Myocyte (in vitro differentiated cells): Measurements from ENCODE around the gene ZBTB7C. TPM values are rescaled to one million over a fixed set of nuclear protein-coding genes. Genes with fewer than 3 reads are reported as not detected.

Experiments
- DNase-seq: peaks from one replicate; pipeline ENCODE4 v3.0.0-alpha.2; 2012; ENCODE audit warnings: low read depth
- total RNA-seq: library from RNA; depleted of rRNA; stranded (reverse); fragments of >200 nt; gene quantifications from 2 replicates; pipeline ENCODE4 v1.2.3, GENCODE V29; 2014

Gene ZBTB7C
- total RNA-seq, 1 donor from 2014 or later, result 16.4 TPM

DNA sequence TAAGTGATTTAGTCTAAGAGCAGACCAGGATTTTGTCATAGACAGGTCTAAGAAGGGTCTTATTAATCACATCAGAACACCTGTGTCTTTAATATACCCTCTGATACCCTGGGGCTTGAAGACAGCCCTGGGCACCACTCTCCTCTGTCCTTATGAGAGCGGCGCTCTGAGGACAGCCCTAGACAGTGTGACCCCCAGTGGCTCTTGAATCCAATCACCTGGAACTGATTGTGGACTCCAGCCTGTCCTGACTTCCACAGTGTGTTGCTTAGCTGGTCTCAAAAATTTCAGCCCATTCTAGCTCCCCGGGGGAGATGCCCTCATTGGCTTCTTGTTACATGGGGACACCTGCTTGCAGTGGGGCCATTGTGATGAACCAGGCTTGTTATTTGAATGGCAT, 282.9 kb downstream of the ZBTB7C start:
- DNase-seq, result no peak

GRCh38 chr18:48125724-48126123, 283.5 kb downstream of the ZBTB7C start:
- no peak for DNase-seq

DNA sequence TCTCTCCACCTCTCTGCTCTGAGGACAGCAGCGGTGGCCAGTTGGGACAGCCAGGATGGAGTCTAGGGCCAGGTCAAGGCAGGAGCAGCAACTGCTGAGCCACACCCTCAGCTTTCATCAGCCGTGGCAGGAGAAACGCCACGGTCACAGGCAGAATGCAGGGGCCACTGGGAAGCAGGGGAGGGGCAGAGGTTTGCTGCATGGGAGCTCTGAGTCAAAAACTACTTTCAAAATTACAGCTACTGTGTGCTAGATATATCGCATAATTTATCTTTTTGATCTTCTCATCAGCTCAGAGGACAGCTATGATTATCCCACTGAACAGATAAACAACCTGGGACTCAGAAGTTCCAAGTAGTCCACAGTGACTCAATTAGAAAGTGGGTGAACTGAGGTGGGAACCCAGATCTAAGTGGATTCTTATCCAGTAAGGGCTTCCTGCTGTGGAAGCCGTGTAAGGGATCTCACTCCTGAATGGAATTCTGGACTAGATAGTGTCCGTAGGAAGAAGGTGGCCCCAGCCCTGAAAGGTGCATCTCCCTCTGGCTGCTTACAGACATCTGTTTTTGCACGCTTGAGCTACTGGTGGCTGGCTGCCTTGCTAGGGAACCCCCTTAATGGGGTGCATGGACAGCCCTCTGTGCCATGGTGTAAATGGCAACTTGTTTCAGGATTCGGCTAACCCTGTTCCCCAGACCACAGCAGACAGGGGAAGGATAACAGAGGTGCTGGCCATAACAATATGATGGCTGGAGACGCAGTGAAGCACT, 284.1 kb downstream of the ZBTB7C start:
- no peak for DNase-seq

DNA sequence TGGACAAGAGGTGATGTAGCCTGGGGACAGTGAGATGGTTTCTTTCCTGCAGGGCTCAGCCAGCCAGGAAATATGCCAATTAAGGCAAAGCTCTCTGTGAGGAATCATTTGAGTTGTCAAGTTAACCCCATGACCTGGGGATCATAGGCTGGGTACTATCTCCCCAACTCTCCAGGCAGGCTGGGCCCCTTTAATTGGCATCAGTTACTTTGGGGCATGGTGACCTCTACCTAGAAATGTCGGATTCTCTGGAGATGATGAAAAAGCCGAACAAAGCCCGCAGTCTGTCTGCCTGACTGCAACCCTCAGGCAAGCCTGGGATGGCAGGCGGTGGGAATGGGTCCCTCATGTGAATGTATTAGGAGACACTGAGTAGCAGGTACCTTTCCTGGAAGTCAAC, 285.2 kb downstream of the ZBTB7C start:
- DNase-seq, result no peak

DNA sequence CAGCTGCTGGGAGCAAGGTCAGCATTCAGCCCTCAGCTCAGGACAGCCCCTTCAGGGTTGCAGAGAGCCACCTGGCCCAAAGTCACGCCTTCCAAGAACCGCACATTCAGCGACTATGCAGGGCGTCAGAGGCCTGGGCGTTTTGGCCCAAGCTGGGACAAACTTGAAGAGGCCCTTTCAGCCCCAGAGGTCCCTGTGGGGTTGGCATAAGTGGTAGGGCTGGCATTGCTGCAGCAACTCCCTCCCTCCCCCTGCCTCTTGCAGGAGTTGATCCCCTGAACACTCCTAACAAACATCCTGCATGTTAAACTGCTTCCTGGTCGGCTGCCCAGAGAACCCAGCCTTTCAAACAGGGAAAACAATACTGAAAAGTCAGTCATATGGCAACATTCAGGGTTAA, 285.9 kb downstream of the ZBTB7C start:
- DNase-seq, result no peak

- no peak for DNase-seq
Observed at GRCh38 chr18:48122816-48123215, 286.4 kb downstream of the ZBTB7C start.

GRCh38 chr18:48122376-48122775, 286.8 kb downstream of the ZBTB7C start:
- DNase-seq, result no peak

DNA sequence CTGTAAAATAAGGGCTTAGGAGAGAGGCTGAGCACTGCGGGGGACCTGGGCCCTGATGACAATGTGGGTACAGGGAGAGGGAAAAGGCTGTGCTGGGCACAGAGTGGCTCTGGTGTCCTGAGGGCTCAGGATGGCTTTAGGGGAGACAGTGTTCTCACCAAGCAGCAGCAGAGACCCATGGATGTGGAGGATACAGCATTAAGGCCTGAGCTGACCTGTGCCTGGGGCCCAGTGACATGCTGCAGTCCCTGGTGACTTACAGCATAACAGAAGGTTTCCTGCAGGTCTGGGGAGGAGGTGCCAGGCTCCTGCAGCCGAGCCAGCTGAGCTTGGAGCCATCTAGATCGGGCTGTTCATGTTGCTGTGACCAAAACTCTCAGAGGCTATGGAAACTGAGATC, 287.4 kb downstream of the ZBTB7C start:
- DNase-seq, result no peak

- DNase-seq, result no peak
Observed at GRCh38 chr18:48119204-48119603, 290.0 kb downstream of the ZBTB7C start.

DNA sequence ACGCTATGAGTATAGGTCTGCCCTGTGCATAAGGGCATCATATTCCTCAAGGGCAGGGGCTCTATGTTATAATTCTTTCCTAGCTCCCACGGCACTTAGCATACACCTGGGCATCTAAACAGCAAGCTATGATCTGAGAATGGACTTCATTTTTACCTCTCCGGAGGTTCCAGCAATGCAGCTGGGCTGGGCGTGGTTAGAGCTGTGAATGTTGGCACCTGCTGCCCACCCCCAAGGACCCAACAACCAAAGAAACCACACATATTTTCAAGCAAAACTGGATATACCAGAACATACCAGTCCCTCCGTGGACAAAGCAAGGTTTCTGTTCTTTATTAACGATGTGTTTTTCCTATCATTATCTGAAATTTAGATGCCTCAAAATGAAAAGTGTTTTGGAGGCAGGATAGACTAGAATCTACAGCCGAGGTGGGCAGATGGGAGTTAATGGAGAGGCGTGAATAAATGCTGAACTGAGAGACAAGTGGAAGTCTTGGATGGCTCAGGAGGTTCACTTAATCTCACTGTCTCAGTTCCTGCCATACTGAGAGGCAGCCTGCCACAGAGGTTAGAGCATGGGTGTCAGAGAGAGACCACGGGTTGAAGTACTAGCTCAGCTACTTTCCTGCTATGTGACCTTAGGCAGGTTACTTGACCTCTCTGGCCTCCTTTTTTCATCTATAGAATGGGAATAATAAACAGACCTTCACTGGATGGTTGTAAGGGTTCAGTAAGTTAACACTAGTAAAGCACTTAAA, 292.1 kb downstream of the ZBTB7C start:
- no peak for DNase-seq

GRCh38 chr18:48116017-48116416, 293.2 kb downstream of the ZBTB7C start:
- no peak for DNase-seq

DNA sequence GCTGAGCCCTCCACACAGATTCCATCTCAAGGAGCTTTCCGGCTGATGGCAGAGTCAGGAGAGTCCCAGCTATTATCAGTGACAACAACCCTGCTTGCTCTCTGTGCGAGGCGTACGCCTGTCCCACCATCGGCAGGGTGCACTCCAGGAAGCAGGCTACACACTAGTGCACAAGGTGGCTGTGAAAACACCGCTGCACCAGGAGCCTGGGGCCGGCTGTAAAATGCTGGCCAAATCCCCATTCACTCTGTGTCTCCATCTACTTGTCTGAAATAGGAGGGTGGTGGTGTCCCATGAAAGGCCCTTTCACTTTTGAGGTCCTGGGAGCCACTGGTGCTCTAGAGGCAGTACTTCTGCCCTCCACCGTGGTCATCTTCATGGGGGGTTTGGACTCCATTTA, 295.5 kb downstream of the ZBTB7C start:
- no peak for DNase-seq

DNA sequence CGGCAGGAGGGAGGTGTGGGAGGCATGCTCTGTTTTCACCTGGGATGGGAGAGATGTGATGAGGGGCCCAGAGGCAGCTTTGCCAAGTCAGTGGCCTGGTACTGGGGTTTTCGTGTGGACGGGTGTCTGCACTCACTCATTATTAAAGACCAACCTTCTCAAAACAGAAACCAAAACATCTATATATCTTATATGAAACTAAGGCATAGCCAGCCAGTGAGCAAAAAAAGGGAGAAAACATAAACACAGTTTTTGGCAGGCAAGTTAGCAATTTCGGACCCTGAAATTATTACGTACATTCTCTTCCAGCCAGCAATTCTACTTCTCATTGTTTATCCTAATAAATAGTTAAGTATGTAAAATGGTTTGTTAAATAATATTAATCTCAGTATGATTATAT, 297.6 kb downstream of the ZBTB7C start:
- no peak for DNase-seq

DNA sequence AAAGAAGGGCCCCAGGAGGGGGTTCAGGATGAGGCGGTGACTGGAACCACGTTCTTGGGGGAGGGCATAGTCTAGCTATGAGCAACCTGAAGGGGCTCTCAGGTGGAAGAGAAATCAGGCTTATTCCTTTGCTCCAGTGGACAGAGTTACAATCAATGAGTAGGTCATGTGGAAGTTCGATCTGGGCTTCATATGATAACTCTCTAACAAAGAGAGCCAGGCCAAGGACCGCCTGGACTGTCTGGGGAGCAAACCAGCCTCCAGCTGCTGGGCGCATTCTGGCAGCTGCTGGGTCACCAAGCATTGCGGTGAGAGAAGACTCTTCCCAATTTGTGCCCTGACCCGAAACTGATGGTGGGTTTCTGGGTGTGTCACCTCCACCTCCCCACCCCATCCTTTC, 298.4 kb downstream of the ZBTB7C start:
- peak; percentile 11 for DNase-seq

DNA sequence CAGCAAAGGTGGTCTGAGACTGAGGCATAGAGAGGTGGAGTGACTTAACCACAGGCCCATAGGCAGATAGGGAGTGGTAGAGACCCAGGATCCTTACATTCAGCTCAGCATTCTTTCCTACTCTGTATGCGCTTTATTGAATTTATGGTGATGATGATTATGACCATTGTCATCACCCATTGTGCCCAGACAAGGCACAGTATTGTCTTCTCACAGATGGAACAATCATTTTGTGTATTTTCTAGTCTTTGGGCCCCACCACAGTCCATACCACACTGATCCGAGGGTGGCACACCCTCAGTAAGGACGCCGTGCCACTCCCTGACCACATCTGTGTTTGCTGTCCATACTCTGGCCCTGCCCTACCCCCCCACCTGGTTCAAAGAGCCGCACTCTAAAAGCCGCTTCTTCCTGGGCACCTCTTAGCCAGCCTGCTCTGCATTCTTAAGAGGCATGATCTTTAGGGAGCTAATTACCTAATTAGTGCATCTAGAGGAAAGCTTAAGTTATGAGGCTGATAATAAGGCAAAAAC, 299.2 kb downstream of the ZBTB7C start:
- no peak for DNase-seq

DNA sequence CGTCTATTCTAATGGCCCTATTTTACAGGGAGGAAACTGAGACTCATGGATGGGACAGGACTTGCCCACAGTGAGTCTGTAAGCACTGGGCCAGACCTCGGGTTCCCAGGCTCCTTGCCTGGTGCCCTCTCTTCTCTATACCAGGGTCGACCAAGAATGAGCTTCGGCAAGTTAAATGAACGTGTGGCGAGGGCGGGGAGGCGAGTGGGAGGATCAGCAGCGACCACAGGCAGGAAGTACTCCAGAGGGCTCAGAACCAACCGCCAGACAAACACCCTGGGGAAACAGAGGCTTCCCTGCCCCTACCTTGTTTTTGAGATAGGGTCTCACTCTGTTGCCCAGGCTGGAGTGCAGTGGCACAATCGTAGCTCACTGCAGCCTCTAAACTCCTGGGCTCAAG, 301.0 kb downstream of the ZBTB7C start:
- DNase-seq, result no peak

- no peak for DNase-seq
Observed at GRCh38 chr18:48106976-48107781, 302.0 kb downstream of the ZBTB7C start.

DNA sequence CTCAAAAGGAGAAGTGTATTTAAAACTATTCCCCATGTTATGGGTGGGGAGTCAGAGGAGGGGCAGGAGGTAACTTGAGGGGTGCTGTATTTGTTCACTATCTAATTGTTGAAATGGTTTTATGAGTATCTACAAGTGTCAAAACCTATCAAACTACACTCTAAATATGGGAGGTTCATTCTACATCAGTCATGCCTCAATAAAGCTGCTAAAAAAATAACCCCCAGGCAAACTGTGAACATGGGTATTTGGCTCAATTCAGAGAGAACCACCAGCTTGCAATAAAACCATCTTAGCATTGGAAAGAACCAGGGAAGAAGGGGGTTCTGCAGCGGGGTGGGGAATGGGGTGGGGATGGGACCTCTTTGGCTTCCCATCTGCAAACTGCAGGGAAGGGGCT, 302.7 kb downstream of the ZBTB7C start:
- no peak for DNase-seq

DNA sequence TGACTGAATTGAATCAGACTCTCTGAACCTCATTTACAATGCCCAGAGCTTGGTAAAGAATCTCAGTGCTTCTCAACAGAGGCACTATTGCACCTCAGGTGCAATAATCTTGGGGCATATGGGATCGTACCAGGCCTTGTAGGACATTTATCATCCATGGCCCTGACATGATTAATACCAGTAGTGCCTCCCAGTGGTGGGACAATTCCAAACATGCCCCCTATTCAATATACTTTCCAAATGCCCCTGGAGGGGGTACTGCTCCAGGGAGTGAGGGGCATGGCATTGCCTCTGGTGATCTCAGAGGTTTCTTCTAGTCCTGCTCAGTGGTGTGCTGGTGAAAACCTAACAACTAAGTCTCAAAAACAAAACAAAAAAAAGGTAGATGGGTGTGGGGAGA, 303.9 kb downstream of the ZBTB7C start:
- DNase-seq, result no peak

- DNase-seq, result no peak
Observed at GRCh38 chr18:48104705-48105104, 304.5 kb downstream of the ZBTB7C start.

DNA sequence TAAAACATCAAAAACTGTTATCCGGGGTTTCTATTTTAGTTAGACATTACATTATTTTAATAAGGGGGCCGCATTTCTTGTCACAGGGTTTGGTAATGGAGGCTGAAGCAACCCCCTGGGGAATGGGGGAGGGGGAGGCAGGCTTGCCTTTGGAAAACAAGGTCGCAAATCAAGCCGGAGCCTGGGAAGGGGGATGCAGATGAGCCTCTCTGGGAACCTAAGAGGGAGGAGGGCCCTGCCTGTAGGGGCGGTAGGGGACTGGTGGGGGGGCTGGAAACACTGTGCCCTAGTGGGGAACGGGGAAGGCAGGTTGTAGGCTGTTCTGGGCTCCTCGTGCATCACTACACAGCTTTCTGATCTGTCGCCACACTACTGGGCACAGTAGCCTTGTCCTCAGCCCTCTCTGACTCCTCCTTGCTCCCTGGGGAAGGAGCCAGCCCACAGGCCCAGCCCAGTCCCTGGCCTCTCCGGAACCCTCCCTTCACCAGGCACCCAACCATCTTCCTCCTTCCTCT, 308.5 kb downstream of the ZBTB7C start:
- no peak for DNase-seq

GRCh38 chr18:48100165-48100575, 309.0 kb downstream of the ZBTB7C start:
- no peak for DNase-seq
